GM19467 (cell line): ENCODE data around the gene CD248.
A peak's percentile ranks its signal among the peaks of the same experiment; 100 is the strongest.
"Not testable (repeated sequence)": the region's sequence is repeated elsewhere in the genome, so short reads cannot be mapped to it uniquely, and the experiment has no call there.

ENCODE experiments used
- ATAC-seq: cut with Tn5 transposase; IDR thresholded peaks from one replicate; pipeline ENCODE4 v1.9.1; 2021; ENCODE audit warnings: mild to moderate bottlenecking, moderate library complexity; ENCODE audit not compliant: unreplicated experiment

CD248 gene

GRCh38 chr11:66277064-66277463 is 39.8 kb downstream of the CD248 start:
- ATAC-seq: not testable (repeated sequence)

DNA sequence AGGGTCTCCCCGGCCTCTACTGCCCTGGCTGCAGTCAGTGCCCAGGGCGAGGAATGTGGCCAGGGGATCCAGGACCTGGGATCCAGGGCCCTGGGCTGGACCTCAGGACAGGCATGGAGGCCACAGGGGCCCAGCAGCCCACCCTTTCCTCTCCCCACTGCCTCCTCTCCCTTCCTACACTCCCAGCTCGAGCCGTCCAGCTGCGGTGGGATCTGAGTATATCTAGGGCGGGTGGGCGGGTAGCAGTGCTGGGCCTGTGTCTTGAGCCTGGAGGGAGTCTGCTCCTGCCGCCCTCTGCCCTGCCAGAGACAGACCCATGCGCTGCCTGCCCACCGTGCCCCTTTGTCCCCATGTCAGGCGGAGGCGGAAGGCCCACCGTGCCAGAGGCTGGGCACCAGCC is 40.2 kb downstream of the CD248 start:
- not testable (repeated sequence) for ATAC-seq

DNA sequence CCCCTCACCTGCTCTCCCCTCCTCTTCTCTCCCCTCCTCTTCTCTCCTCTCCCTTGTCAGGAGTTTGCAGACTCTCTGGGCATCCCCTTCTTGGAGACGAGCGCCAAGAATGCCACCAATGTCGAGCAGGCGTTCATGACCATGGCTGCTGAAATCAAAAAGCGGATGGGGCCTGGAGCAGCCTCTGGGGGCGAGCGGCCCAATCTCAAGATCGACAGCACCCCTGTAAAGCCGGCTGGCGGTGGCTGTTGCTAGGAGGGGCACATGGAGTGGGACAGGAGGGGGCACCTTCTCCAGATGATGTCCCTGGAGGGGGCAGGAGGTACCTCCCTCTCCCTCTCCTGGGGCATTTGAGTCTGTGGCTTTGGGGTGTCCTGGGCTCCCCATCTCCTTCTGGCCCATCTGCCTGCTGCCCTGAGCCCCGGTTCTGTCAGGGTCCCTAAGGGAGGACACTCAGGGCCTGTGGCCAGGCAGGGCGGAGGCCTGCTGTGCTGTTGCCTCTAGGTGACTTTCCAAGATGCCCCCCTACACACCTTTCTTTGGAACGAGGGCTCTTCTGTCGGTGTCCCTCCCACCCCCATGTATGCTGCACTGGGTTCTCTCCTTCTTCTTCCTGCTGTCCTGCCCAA is 40.7 kb downstream of the CD248 start:
- no peak for ATAC-seq

DNA sequence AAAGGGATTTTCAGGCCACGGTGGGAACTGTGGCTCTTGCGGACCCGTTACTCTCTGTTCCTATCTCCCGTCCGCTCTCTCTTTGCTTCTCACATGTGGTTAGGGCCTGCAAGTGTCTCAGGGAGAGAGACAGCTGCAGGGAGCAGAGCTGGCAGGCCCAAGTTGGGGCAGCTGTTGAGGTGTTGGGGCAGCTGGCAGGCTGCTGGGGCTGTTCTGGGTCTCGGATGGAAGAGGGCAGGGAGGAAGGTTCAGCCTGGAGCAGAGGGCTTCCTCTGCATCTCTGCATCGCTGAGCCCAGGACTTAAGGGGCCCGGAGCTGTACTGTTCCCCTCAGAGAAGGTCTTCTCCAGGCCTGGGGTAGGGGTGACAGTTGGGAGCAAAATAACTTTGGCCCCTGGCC is 41.4 kb downstream of the CD248 start:
- ATAC-seq: no peak

DNA sequence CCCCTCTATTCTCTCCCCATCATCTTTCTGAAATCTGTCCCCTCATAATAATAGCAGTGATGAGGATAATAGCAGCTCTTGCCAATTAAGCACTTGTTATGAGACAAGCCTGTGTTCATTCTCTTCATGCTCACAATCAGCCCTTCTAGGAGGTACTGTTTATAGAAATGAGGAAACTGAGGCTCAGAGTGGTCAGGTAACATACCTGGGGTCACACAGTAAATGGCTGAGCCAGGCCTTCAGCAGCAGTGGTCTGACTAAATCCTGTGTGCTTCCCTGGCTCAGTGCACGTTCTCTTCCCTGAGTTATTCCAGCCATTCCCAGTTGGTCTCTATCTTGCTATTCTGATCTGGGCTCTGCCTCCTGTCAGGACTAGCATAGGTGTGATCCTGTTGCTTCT is 42.6 kb downstream of the CD248 start:
- no peak for ATAC-seq

DNA sequence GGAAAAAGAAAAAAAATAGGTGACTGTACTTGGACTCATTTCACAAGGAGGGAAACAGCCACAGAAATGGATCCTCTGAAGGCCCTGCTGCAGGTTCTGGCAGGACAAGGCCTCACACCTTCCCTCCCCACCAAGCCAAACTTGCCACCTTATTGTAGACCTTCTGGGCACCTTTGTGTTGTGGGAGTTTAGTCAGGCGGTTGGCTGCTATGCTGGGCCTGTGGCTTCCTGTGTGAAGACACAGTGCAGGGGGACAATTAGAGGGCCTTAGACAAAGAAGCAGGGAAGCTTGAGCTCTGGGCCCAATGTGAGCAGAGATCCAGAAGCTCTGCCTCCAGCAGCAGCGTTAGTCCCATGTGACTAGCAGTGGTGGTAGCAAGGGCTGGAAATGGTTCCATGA is 44.2 kb downstream of the CD248 start:
- ATAC-seq: no peak

- ATAC-seq: no peak
Measured at GRCh38 chr11:66271816-66272215, 45.0 kb downstream of the CD248 start.

GRCh38 chr11:66268952-66269905 is 47.6 kb downstream of the CD248 start:
- ATAC-seq: no peak

GRCh38 chr11:66268244-66268951 is 48.4 kb downstream of the CD248 start, which contains the start of gene RAB1B:
Gene RAB1B, plus strand, starts transcription at chr11:66268639. Its CDS starts 41 bp downstream, at chr11:66268680.
- peak; percentile 78 for ATAC-seq

GRCh38 chr11:66267379-66268243 is 49.2 kb downstream of the CD248 start:
- ATAC-seq: peak; percentile 40

- no peak for ATAC-seq
Measured at GRCh38 chr11:66267039-66267378, 49.8 kb downstream of the CD248 start.

- no peak for ATAC-seq
Measured at GRCh38 chr11:66266378-66267038, 50.3 kb downstream of the CD248 start.

DNA sequence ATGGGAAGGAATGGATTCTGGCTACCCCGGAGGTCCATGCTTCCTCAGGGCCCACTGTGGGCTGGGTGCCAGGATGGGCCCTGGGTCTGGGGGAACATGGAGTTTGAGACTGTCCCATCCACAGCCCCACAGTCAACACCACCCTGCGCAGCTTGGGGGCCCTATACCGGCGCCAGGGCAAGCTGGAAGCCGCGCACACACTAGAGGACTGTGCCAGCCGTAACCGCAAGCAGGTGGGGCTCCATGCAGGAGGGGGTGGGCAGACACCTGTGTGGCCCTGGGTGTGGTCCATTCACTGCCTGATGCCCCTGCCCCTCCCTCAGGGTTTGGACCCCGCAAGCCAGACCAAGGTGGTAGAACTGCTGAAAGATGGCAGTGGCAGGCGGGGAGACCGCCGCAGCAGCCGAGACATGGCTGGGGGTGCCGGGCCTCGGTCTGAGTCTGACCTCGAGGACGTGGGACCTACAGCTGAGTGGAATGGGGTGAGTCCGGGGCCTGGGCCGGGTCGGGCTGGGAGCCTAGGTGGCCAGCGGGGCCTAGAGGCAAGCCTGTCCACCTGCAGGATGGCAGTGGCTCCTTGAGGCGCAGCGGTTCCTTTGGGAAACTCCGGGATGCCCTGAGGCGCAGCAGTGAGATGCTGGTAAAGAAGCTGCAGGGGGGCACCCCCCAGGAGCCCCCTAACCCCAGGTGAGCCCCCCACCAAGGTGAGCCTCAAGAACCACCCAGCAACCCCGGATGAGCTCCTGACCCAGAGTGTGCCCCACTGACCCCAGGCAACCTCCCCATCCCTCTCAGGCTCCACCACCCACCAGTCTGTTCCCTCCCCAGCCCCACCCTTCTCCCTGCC is 51.1 kb downstream of the CD248 start:
- no peak for ATAC-seq

DNA sequence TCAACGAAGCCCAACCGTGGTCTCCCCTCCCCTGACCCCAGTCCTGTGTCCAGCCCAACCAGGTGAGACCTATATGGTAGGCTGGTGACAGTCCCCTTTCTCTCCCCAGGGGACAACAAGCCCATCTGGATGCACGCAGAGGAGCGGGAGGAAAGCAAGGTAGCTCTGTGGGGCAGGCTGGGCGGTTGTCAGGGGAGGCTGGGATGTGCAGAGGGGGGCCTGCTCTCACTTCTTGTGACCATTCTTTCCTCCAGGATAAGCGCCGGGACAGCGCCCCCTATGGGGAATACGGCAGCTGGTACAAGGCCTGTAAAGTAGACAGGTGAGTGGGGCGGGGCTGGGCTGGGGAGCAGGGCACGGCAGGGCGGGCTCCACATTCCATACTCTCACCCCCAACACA is 51.9 kb downstream of the CD248 start:
- ATAC-seq: no peak
